ENCODE measurements around the gene EPC1.
A peak's percentile ranks its signal among the peaks of the same experiment; 100 is the strongest.
"Not testable (repeated sequence)": the region's sequence is repeated elsewhere in the genome, so short reads cannot be mapped to it uniquely, and the experiment has no call there.

The EPC1 gene

GRCh38 chr10:32295027-32295426 lies 51.9 kb downstream of the EPC1 start:
- DNase-seq: no peak

DNA sequence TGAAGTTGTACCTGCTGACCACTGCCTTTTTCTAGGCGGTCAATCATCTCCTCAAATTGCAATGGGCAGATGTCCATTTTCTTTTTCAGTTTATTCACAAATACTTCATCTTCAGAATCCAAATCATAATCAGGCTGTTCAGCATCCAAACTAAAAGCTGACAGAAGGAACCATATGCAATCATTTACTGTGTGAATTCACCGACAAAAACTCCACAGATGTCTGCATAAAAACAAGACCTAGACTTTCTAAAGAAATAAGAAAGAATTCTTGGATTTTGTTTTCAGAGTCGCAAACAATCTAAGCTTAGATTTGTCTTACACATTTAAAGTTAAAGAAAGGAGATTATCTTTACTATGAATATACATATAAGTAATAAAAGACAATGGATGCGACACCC lies 53.4 kb downstream of the EPC1 start:
- no peak for DNase-seq

DNA sequence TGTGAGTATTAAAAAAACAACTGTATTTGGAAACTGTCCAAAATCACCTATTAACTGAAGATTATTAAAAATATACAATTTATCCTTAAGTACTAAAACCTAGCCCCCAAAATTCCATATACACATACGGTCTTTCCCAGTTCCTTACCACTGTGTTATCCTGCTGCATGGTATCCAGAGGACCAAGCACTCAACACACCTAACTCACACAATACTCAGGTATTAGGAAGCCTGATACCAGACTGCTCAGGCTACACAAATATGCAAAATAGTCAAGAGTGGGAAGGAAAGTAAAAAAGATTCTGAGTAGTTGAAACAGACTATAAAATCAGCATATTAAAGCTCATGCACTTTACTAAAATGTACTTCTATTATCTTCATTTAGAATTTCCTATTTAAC lies 67.2 kb downstream of the EPC1 start:
- no peak for DNase-seq

DNA sequence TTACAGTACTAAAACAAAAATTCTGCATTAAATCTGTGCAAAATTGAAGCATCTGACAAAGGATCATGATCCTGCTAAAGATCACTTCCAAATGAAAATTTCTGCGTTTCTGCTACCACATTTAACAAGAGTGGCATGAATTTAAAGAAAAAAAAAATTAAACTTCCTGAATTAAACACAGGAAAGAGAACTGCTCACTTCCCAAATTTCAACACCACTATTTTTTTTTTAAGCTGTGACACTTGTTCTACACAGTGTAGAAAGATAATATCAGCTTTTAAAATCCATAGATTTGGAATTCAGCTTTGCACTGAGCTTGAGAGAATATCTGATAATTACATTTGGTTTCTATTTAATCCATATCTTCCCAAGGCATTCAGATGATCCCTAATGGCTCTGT lies 73.6 kb downstream of the EPC1 start:
- DNase-seq: no peak

- no peak for DNase-seq
Observed at GRCh38 chr10:32271617-32272016, 75.3 kb downstream of the EPC1 start.

GRCh38 chr10:32269343-32270100 lies 77.4 kb downstream of the EPC1 start:
- no peak for DNase-seq

GRCh38 chr10:32268788-32269187 lies 78.2 kb downstream of the EPC1 start:
- no peak for DNase-seq

DNA sequence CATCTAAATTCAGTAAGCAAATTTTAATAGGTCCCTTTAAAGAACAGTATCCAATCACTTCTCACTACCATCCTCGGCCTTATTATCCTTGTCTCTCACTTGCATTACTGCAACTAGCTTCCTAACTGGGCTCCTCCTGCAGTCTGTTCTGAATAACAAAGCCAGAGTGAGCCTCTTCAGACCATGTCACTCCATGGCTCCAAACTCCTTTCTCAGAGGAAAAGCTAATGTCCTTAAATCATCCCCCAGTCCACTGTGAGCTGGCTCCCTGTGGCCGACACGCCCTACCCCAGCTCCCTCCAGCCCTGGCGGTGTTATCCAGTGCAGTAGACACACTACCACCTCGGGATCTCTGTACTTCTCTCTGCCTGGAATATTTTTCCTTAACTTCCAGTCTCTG lies 80.0 kb downstream of the EPC1 start:
- DNase-seq: no peak

GRCh38 chr10:32266566-32266965 lies 80.4 kb downstream of the EPC1 start:
- DNase-seq: no peak

- DNase-seq: no peak
Observed at GRCh38 chr10:32265756-32266155, 81.2 kb downstream of the EPC1 start.

DNA sequence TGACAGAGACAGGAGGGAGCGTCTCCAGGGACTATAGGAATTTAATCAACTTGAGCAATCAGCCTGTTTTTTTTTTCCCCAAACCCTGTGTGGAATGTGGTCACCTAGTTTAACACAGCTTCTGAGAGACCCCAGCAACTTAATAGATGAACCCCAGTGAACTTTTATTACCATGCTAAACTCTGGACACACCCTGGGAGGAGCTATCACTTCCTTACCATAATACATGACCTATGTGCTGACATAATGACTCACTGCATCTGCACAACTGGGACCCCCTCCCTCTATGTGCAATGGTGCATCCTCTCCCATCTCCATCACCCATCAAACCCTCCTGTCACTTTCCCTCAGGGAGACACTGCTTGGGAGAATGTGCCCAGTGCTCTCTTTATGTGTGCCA lies 83.7 kb downstream of the EPC1 start:
- no peak for DNase-seq

GRCh38 chr10:32259551-32259950 lies 87.4 kb downstream of the EPC1 start:
- DNase-seq: no peak

- peak in 42 of 58 donors; percentile 2 to 61 (median 22) for DNase-seq
Observed at GRCh38 chr10:32256613-32257437, 90.1 kb downstream of the EPC1 start.

DNA sequence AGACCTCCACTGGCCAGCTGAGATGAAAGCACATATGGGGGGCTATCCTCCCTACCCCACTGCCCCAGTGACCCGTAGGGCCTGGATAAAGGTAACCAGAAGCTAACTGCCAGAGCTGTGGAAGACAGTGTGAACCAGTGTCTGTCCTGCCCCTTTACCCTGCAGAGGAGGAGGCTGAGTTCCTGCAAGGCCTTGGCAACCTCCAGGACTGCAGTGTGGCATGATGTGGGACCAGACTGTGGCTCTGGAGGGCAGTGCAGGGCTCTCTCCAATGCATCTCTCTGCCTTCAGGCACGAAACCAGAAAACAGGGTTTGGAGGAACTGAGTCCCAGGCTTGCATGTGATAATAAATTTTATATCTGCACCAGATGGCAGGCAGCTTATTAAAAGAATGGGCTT lies 93.1 kb downstream of the EPC1 start:
- DNase-seq: no peak

- no peak for DNase-seq
Observed at GRCh38 chr10:32253276-32253675, 93.7 kb downstream of the EPC1 start.

- not testable (repeated sequence) for DNase-seq
Observed at GRCh38 chr10:32250489-32250888, 96.5 kb downstream of the EPC1 start.

GRCh38 chr10:32246685-32247084 lies 100.3 kb downstream of the EPC1 start:
- DNase-seq: no peak

DNA sequence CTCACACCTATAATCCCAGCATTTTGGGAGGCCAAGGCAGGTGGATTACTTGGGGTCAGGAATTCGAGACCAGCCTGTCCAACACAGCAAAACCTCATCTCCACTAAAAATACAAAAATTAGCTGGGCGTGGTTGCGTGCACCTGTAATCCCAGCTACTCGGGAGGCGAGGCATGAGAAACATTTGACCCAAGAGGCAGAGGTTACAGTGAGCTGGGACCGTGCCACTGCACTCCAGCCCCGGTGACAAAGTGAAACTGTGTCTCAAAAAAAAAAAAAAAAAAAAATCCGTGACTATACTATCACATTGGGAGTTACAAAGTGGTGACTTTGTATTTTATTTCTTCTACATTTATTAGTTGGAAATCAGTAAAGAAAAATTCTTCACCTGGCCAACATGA lies 101.2 kb downstream of the EPC1 start:
- no peak for DNase-seq

- DNase-seq: no peak
Observed at GRCh38 chr10:32244421-32245207, 102.3 kb downstream of the EPC1 start.

GRCh38 chr10:32244011-32244410 lies 102.9 kb downstream of the EPC1 start:
- no peak for DNase-seq

GRCh38 chr10:32241946-32242345 lies 105.0 kb downstream of the EPC1 start:
- DNase-seq: no peak

DNA sequence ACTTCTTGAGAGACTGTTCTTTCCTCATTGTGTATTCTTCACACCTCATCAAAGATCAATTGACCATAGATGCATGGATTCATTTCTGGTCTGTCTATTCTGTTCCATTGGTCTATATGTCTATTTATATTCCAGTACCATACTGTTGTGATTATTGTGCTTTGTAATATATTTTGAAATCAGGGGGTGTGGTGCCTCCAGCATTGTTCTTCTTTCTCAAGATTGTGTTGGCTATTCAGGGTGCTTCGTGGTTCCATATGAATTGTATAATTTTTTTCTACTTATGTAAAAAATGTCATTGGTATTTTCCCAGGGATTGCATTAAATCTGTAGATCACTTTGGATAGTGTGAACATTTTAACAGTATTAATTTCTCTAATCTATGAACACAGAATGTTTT lies 106.5 kb downstream of the EPC1 start:
- no peak for DNase-seq

All from anterior cingulate cortex (tissue), 58 donors.